B cell (primary cell): ENCODE results near the gene OTOA. TPM values are rescaled to one million over a fixed set of nuclear protein-coding genes. Genes with fewer than 3 reads are reported as not detected.
A peak's percentile ranks its signal among the peaks of the same experiment; 100 is the strongest.
"Not testable (repeated sequence)": the region's sequence is repeated elsewhere in the genome, so short reads cannot be mapped to it uniquely, and the experiment has no call there.

Experiments used
- ATAC-seq: fragments of 200-7000 bp; cut with Tn5 transposase; one replicate; pipeline ENCODE4 v1.10.0; 2021; ENCODE audit warnings: low read depth, mild to moderate bottlenecking, moderate number of reproducible peaks, moderate library complexity
- CTCF ChIA-PET: fragments of 350-600 bp; sonication (Branson Sonifier 250); formaldehyde crosslinking; loops from one replicate; lab custom pipeline; 2021; ENCODE audit warnings: antibody characterized with exemption, inconsistent platforms; lab: Charles Lee
- POLR2A ChIA-PET: fragments of 350-600 bp; sonication (Branson Sonifier 250); formaldehyde crosslinking; loops from one replicate; lab custom pipeline; 2021; ENCODE audit warnings: antibody characterized with exemption; lab: Charles Lee
- DNase-seq: peaks from one replicate; pipeline ENCODE4 v3.0.0; 2013
- H2AFZ ChIP-seq: 2 replicates; pipeline ENCODE4 v1.6.1; 2012; ENCODE audit warnings: mild to moderate bottlenecking, low read depth, low read length; ENCODE audit not compliant: insufficient read depth, poor library complexity, severe bottlenecking
- H3K27ac ChIP-seq, 2 donors: 1 replicate in 1 of 2; 2 replicates in 1 of 2; pipeline ENCODE4 v1.5.1; 2012 to 2013; ENCODE audit warnings: low read length in 2 of 2, mild to moderate bottlenecking in 2 of 2, moderate library complexity in 1 of 2
- H3K27me3 ChIP-seq, 4 experiments: fragments of 200-600 bp in 1 of 4; sonication (generic) in 1 of 4; replicated peaks in 1 of 4; 1 replicate in 2 of 4; 2 replicates in 2 of 4; pipeline versions ENCODE4 v1.6.1 to v1.7.0; 2013 to 2016; ENCODE audit warnings: low read length in 3 of 4, mild to moderate bottlenecking in 2 of 4, mixed read lengths in 1 of 4, moderate library complexity in 1 of 4; ENCODE audit not compliant: insufficient read depth in 4 of 4, control insufficient read depth in 3 of 4; ENCODE audit errors: control extremely low read depth in 1 of 4
- H3K36me3 ChIP-seq, 2 experiments: replicated peaks in 1 of 2; 1 replicate in 1 of 2; 2 replicates in 1 of 2; pipeline versions ENCODE4 v1.6.1 to v1.7.1; 2013; ENCODE audit warnings: low read length in 1 of 2; ENCODE audit not compliant: insufficient read depth in 2 of 2, control insufficient read depth in 1 of 2; ENCODE audit errors: control extremely low read depth in 1 of 2, extremely low read depth in 1 of 2
- H3K4me1 ChIP-seq, 2 donors: fragments of 200-600 bp in 1 of 2; sonication (generic) in 1 of 2; 1 replicate in 1 of 2; 2 replicates in 1 of 2; pipeline versions ENCODE4 v1.5.1 to v1.6.1; 2013 to 2017; ENCODE audit warnings: low read length in 2 of 2; ENCODE audit not compliant: control insufficient read depth in 2 of 2, insufficient read depth in 2 of 2
- H3K4me2 ChIP-seq: replicated peaks from 2 replicates; pipeline ENCODE3; 2012; ENCODE audit warnings: mild to moderate bottlenecking, low read depth, low read length; ENCODE audit not compliant: poor library complexity, severe bottlenecking
- H3K4me3 ChIP-seq, 5 experiments: fragments of 200-600 bp in 1 of 5; sonication (generic) in 1 of 5; 1 replicate in 3 of 5; 2 replicates in 2 of 5; pipeline versions ENCODE4 v1.5.1 to v1.7.0; 2011 to 2016; ENCODE audit warnings: low read length in 4 of 5, mild to moderate bottlenecking in 4 of 5, low read depth in 2 of 5, control low read depth in 1 of 5, moderate library complexity in 1 of 5; ENCODE audit not compliant: insufficient read depth in 1 of 5; ENCODE audit errors: control extremely low read depth in 1 of 5, extremely low read depth in 1 of 5
- H3K79me2 ChIP-seq: fragments of 200-600 bp; sonication (generic); one replicate; pipeline ENCODE4 v1.6.0; 2016; ENCODE audit warnings: low read length; ENCODE audit not compliant: control insufficient read depth, insufficient read depth
- H3K9ac ChIP-seq: fragments of 200-600 bp; sonication (generic); 2 replicates; pipeline ENCODE4 v1.6.1; 2017; ENCODE audit warnings: mild to moderate bottlenecking, low read length, moderate library complexity
- H3K9me3 ChIP-seq, 3 donors: one replicate each; pipeline versions ENCODE4 v1.6.1 to v1.7.1; 2013; ENCODE audit warnings: low read length in 2 of 3; ENCODE audit not compliant: control insufficient read depth in 2 of 3, insufficient read depth in 1 of 3; ENCODE audit errors: control extremely low read depth in 1 of 3
- H4K20me1 ChIP-seq: 2 replicates; pipeline ENCODE4 v1.6.0; 2012; ENCODE audit warnings: mild to moderate bottlenecking, low read length; ENCODE audit not compliant: insufficient read depth, control insufficient read depth, poor library complexity, severe bottlenecking
- H3K27ac Mint-ChIP-seq: one replicate; pipeline ENCODE4 v1.8.0; 2021; ENCODE audit warnings: mixed read lengths
- H3K27me3 Mint-ChIP-seq: one replicate; pipeline ENCODE4 v1.8.0; 2021; ENCODE audit warnings: mixed read lengths
- H3K4me1 Mint-ChIP-seq: one replicate; pipeline ENCODE4 v1.8.0; 2021; ENCODE audit warnings: mixed read lengths
- H3K4me3 Mint-ChIP-seq: one replicate; pipeline ENCODE4 v1.8.0; 2021; ENCODE audit warnings: mixed read lengths
- H3K9me3 Mint-ChIP-seq: one replicate; pipeline ENCODE4 v1.8.0; 2022; ENCODE audit warnings: mixed read lengths; ENCODE audit not compliant: insufficient read depth
- WGBS: methylation state at CpG from one replicate; pipeline ENCODE4 v1.1.5; 2013; ENCODE audit warnings: missing lambda C conversion rate; ENCODE audit not compliant: insufficient coverage; 5-methylcytosine and 5-hydroxymethylcytosine counted together
- intact Hi-C: fragments of 100-400 bp; cut with micrococcal nuclease; formaldehyde crosslinking; loops from one replicate; pipeline ENCODE4 v1.10.0; 2022
- polyA plus RNA-seq: library from polyadenylated mRNA; depleted of rRNA; stranded (reverse); fragments of >200 nt; gene quantifications from 2 replicates; pipeline ENCODE4 v1.2.3, GENCODE V29; 2012
- total RNA-seq, 2 donors: library from RNA; stranded (reverse); fragments of 120-200 nt in 1 of 2; gene quantifications; 1 replicate in 1 of 2; 2 replicates in 1 of 2; pipeline versions ENCODE4 v1.2.3 to v1.2.4, GENCODE V29; 2013 to 2022

Gene OTOA
- total and polyA plus RNA-seq, 2 donors (not counting 1 experiment from before 2014, with no cell fraction given) = 0.39 TPM; not detected in 1

DNA sequence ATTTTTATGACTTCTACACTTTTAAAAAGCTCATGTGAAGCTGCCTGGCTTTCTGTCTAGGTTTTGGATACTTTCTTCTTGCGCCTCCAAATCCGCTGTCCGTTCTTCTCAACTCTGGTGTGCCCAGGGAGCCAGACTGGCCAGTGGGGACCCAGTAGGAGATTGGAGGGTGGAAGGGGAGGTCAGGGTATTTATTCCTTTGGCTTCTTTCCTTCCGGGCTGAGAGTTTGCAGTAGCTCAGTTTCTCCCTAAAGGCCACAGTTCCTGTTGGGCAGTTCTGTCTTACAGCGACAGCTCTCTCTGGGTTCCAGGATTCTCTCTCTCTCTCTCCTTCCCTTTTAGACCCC lies 109.4 kb downstream of the OTOA start:
- 94% methylated on average over 3 of the region's 5 CpGs for WGBS
- H4K20me1 ChIP-seq, H3K9me3 ChIP-seq, H3K9ac ChIP-seq, H3K36me3 ChIP-seq, H3K4me2 ChIP-seq, H3K27ac ChIP-seq, ATAC-seq, H3K4me3 ChIP-seq, H3K9me3 Mint-ChIP-seq, H2AFZ ChIP-seq, H3K4me1 ChIP-seq, H3K27ac Mint-ChIP-seq, H3K79me2 ChIP-seq, H3K27me3 Mint-ChIP-seq, H3K4me1 Mint-ChIP-seq, POLR2A ChIA-PET, H3K27me3 ChIP-seq, H3K4me3 Mint-ChIP-seq, intact Hi-C loops, DNase-seq, CTCF ChIA-PET: not testable (repeated sequence)

DNA sequence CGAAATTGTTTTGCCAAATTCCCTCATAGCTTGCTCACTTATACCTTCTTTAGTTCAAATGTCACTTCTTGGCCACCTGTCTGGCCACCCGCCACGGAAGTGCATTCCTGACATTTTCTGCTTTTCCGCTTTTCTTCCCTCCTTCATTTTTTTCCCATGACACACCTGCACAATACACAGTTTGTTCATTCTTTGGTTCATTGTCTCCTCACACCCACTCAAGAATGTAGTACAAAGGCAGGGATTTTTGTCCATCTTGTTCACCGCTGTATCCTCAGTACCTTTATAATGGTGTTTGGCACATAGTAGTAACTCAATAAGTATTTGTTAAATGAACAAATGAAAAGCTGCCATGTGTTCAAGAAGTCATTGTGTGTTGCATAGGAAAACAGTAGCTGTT lies 116.8 kb downstream of the OTOA start:
- H3K4me2 ChIP-seq, H3K9ac ChIP-seq, H3K9me3 Mint-ChIP-seq, H3K79me2 ChIP-seq, H3K4me1 ChIP-seq, H3K27ac Mint-ChIP-seq, CTCF ChIA-PET, H3K9me3 ChIP-seq, POLR2A ChIA-PET, H3K4me3 ChIP-seq, H2AFZ ChIP-seq, H3K4me3 Mint-ChIP-seq, H3K36me3 ChIP-seq, H3K27me3 Mint-ChIP-seq, H3K27ac ChIP-seq, H3K4me1 Mint-ChIP-seq, DNase-seq, ATAC-seq, intact Hi-C loops, H4K20me1 ChIP-seq, H3K27me3 ChIP-seq: not testable (repeated sequence)
- no CpG with 5 or more reads among the region's 5 CpGs for WGBS

DNA sequence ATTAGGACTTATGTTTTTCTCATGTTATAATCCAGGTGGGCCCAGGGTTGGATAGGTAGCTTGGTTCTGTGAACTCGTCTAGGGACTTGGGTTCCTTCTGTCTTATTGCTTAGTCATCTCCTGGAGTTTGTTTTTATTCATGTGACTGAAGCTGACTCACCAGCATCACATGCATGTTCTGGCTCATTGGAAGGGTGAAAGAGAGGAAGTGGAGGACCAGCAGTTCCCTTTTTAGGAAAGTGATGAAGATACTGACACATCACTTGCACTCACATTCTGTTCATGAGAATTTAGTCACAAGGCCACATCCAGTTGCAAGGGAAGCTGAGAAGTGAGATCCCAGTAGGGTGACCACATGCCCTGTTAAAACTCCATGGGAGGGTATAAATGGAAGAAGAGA lies 126.7 kb downstream of the OTOA start:
- H3K9me3 ChIP-seq, H4K20me1 ChIP-seq, H3K36me3 ChIP-seq, H2AFZ ChIP-seq, H3K4me3 ChIP-seq, DNase-seq, H3K4me1 Mint-ChIP-seq, CTCF ChIA-PET, H3K4me3 Mint-ChIP-seq, H3K27me3 Mint-ChIP-seq, H3K9ac ChIP-seq, intact Hi-C loops, H3K27me3 ChIP-seq, POLR2A ChIA-PET, H3K27ac ChIP-seq, H3K4me1 ChIP-seq, H3K27ac Mint-ChIP-seq, H3K4me2 ChIP-seq, H3K9me3 Mint-ChIP-seq, H3K79me2 ChIP-seq: not testable (repeated sequence)
- WGBS = no CpG with 5 or more reads among the region's 1 CpG
- ATAC-seq = peak; percentile 77

DNA sequence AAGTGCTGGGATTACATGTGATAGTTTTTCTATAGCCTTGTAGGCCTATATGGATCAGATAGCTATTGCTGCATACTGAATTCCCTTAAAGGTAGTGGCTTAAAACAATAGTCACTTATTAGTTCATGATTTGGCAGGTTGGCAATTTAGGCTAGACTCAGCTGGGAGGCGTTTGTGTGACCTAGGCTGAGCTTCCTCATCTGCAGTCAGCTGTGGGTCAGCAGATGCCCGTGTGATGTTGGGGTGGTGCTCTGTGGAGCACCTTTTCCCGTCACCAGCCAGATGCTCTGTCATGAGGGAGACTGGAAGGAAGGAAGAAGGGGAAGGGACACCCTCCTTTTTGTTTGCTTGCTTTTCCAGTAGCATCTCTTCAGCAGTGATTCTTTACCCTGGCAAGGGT lies 129.5 kb downstream of the OTOA start:
- H3K27ac Mint-ChIP-seq, H3K79me2 ChIP-seq, intact Hi-C loops, H3K4me2 ChIP-seq, H3K27me3 Mint-ChIP-seq, H2AFZ ChIP-seq, H3K9me3 Mint-ChIP-seq, CTCF ChIA-PET, POLR2A ChIA-PET, H3K36me3 ChIP-seq, H3K4me1 Mint-ChIP-seq, H3K4me1 ChIP-seq, H3K9ac ChIP-seq, DNase-seq, ATAC-seq, H3K9me3 ChIP-seq, H4K20me1 ChIP-seq, H3K27ac ChIP-seq, H3K4me3 Mint-ChIP-seq, H3K27me3 ChIP-seq, H3K4me3 ChIP-seq: not testable (repeated sequence)
- no CpG with 5 or more reads among the region's 3 CpGs for WGBS
